Astrocyte of the spinal cord (primary cell): ENCODE data around the gene ALB.

ENCODE experiments used
- DNase-seq: peaks from one replicate; pipeline ENCODE4 v3.0.0; 2011; ENCODE audit warnings: low read depth, low spot score
- H3K4me3 ChIP-seq: 2 replicates; pipeline ENCODE4 v1.5.1; 2011; ENCODE audit warnings: low read depth, mild to moderate bottlenecking, low read length, moderate library complexity
- in situ Hi-C: cut with HindIII; loops from 2 replicates; pipeline ENCODE4 v1.10.0; 2017; ENCODE audit warnings: low sequenced_read_pairs
- TF ChIP-seq, protein P1 (sequence below): IDR thresholded peaks from 2 replicates; pipeline ENCODE4 v1.5.1; 2012; ENCODE audit warnings: low read depth, mild to moderate bottlenecking, low read length, inconsistent platforms

The ALB gene

DNA sequence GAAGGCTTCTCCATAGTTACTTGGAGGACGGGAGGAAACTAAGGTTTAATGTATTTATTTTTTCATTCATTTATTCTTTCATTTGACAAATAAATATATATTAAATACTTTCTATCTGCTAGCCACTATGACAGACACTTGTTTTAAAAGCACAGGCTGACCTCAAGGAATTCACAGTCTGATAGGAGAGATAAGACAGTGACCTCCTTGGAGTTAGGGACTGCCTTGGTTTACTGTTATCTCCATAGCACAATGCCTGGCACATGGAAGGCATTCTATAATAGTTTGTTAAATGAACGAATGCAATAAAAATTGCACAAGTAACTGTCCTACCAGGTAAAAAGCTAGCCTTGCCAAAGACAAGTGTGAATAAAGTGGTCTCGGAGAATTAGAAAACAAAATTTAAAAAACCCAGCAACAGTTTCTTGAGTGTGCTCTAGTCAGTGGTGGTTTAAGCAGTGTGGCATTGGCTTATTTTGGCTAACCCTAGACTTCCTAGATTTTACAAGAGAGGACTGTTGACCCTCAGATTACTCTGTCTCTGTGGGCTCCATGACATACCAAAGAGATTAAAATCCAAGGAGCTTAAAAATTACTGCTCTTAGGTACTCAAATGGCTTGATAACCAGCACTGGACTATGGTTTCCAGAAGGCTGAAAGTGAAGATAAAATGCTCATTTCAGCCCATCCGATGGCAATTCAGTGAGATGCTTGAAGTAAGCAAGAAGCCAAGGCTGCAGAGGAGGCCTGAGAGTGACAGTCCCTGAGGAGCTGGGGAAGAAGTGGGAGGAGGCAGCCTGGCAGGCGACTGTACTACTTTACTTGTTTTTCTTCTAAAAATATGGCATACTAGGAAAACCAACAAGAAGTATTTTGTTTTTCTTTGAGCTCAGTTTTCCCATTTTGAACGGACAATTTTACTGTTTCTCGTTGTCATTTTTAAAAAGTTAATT, 41.6 kb downstream of the ALB start:
- no peak for DNase-seq

DNA sequence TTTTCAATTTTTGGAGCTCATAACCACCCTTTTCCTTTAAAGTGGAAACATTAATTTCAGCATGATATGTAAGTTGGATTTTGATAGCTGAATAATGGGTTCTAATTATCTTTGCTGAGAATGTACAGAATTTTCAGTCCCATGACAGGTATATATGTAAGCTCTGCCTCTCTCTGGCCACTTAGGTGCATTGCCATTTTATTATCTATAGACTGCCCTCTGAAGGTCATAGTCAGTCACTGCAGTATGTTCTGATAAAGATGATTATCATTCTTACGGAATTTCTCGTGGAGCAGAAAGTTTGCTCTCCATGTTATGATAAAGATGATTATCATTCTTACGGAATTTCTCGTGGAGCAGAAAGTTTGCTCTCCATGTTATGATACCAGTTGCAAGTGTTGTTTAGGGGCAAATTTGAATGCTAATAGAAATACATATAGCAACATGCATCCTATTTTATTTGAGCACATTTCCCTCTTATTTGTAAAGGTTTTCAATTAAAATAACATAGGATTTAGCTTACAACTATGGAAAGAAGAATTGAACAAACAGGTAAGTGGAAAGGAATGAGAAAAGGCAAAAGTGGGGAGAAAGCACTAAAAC, 42.4 kb downstream of the ALB start:
- in situ Hi-C loops = no loop called here
- DNase-seq = peak; percentile 52
- TF ChIP-seq, protein P1, sequence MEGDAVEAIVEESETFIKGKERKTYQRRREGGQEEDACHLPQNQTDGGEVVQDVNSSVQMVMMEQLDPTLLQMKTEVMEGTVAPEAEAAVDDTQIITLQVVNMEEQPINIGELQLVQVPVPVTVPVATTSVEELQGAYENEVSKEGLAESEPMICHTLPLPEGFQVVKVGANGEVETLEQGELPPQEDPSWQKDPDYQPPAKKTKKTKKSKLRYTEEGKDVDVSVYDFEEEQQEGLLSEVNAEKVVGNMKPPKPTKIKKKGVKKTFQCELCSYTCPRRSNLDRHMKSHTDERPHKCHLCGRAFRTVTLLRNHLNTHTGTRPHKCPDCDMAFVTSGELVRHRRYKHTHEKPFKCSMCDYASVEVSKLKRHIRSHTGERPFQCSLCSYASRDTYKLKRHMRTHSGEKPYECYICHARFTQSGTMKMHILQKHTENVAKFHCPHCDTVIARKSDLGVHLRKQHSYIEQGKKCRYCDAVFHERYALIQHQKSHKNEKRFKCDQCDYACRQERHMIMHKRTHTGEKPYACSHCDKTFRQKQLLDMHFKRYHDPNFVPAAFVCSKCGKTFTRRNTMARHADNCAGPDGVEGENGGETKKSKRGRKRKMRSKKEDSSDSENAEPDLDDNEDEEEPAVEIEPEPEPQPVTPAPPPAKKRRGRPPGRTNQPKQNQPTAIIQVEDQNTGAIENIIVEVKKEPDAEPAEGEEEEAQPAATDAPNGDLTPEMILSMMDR = peak; percentile 70
- no peak overlapping the region for H3K4me3 ChIP-seq

More for the DNA sequence above, 41.6 kb downstream of the ALB start:
- in situ Hi-C loops = no loop called here
- H3K4me3 ChIP-seq = no peak overlapping the region
- TF ChIP-seq, protein P1 = no peak

DNA sequence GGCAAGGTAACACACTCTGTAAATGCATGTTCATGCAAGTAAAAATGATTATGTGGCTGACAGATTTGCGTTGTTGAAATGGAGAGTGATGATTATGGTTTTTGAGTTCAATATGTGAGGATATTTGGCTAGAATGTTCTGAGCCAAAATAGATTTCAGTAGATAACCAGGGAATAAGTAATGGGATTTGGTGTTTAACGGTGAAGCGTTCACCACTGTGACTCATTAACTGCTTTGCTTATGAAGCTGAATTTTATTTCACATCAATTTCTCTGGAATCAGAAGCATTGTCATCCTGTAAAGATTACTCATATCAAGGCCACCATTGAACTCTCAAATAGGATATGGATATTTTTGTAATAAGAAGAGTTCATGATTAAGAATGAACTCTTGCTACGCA, 43.6 kb downstream of the ALB start:
- in situ Hi-C loops = no loop called here
- TF ChIP-seq, protein P1 = no peak
- peak; percentile 45 for DNase-seq
- H3K4me3 ChIP-seq = no peak overlapping the region

DNA sequence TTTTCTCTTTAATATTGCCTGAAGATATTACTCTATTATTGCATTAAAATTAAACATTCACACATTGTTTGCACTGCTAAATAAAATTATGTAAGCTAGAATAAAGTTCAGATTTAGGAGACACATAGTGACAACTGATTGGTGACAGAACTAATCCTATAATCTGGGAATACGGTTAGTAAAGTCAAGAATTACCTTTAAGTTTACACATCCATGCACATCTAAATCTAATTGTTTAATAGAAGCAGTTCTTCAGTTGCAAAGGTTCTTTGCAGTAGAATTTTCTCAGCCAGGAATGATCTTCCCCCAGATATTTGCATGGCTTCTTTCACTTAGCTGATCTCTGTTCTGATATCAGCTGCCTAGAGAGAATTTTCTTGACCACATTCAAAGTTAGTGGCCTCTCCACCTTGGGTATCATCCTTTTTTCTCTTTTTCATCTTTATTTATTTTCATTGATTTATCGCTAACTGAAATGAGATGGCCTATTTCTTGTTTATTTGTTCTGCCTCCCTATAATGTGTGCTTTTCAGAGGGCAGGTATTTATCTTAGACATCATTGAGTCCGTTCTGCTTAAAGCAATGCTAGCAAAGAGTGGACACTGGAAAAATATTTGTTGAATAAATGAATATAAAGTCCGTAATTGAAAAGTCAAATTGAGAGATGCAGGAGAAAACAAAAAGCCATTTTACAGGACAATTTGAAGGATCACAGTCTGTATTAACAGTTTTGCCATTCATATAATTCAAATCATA, 44.5 kb downstream of the ALB start:
- H3K4me3 ChIP-seq = no peak overlapping the region
- no peak for DNase-seq
- in situ Hi-C loops = no loop called here
- TF ChIP-seq, protein P1 = no peak

DNA sequence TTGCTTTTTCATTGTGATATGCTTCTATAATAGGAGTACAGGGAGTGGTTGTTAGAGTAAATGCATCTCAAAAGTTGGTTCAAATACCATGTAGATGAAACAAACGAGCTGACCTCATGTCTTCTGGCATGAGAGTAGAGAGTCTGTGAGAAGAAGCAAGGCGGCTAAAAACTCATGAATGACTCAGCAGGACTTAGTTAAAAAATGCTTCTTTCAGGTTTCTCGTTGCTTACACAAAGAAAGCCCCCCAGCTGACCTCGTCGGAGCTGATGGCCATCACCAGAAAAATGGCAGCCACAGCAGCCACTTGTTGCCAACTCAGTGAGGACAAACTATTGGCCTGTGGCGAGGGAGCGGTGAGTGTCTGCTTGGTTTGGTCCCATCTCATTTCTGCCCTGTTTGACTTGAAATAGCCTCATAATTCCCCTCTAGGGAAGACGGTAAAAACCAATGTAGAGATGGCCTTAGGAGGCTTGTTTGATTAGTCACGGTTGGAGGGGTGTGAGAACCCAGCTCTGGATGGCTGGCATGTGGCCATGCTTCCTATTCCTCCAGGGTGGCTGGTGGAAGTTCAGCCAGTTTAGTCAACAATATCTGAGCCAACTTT, 46.4 kb downstream of the ALB start:
- DNase-seq = peak; percentile 97
- TF ChIP-seq, protein P1 = no peak
- H3K4me3 ChIP-seq = peak overlapping the region; percentile 13
- in situ Hi-C loops = no loop called here

DNA sequence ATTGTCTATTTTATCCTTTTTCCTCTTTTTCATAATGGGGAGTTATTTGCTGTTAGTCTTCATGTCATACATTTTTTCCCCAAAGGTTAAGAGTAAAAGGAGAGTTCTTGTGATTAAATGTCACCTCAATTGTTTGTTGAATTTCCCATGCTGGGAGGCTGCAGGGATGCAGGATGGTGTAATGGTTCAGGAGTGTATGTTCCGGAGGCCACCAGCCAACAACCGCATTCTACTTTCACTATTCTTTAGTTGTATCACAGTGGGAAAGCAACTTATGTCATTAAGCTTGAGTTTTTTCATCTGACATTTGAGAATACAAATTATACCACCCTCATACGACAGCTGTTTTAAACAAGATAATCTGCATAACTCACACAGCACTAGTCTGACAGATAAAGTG, 47.3 kb downstream of the ALB start:
- in situ Hi-C loops = no loop called here
- H3K4me3 ChIP-seq = no peak overlapping the region
- DNase-seq = peak; percentile 93
- TF ChIP-seq, protein P1 = no peak
